Adrenal gland (tissue), 5 donors: ENCODE results near the gene HOXD9.

ENCODE experiments used
- CTCF ChIP-seq, 6 experiments: fragments of 450-650 bp in 4 of 6; fragments of 200-600 bp in 2 of 6; sonication (generic) in 1 of 6; IDR thresholded peaks; 1 replicate in 5 of 6; 2 replicates in 1 of 6; pipeline versions ENCODE4 v1.5.1 to v1.8.0; 2016 to 2021; ENCODE audit warnings: antibody characterized with exemption in 6 of 6, mild to moderate bottlenecking in 2 of 6, moderate library complexity in 1 of 6
- POLR2A ChIP-seq, 2 donors: fragments of 450-650 bp; IDR thresholded peaks; one replicate each; pipeline ENCODE4 v1.6.1; 2017; ENCODE audit warnings: antibody characterized with exemption in 2 of 2, mild to moderate bottlenecking in 2 of 2, moderate library complexity in 1 of 2
- donor health status: DM: no; HTN: no; CAD: no.

- TF ChIP-seq CTCF (IDR thresholded peaks at IDR 0.05) (no peak), POLR2A (IDR thresholded peaks at IDR 0.05) (no peak)
Observed at GRCh38 chr2:176162911-176163671, 40.6 kb downstream of the HOXD9 start.
